ENCODE data around the gene NHS. TPM values are rescaled to one million over a fixed set of nuclear protein-coding genes. Genes with fewer than 3 reads are reported as not detected.

Gene NHS
- total RNA-seq, 1 experiment from 2014 or later: 19.5 TPM

DNA sequence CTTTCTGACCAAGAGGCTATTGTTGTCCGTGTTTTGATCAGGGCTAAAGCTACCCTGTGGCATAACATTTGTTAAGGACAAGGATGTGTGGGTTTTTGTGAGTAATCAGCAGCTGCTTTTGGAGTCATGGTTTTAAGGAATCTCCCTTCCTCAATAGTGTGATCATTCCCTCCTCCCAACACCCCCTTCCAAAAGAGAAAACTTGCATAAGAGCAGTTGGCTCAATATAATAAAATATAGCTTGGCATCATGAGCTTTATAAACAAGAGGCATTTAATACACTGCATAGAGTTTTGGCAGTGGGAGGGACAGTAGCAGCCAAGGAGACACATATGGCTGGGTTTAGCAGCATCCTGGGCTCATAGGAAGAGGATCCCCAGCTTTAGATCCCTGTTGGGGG lies 84.7 kb downstream of the NHS start:
- no peaks in the 10 kb centered on the region for H3K9me3 Mint-ChIP-seq (ENCODE audit: low read depth, unreplicated experiment)
- H3K27me3 Mint-ChIP-seq (ENCODE audit: unreplicated experiment): no peaks in the 10 kb centered on the region
- no peaks in the 10 kb centered on the region for H3K36me3 Mint-ChIP-seq (ENCODE audit: insufficient read depth, unreplicated experiment)
- CTCF ChIA-PET: no interaction called here
- intact Hi-C loops (cut with micrococcal nuclease; ENCODE audit: unreplicated experiment): no loop called here
- H3K4me1 Mint-ChIP-seq (ENCODE audit: low read depth, unreplicated experiment): peaks cover 30% of the 10 kb centered on the region
- H3K27ac Mint-ChIP-seq (ENCODE audit: unreplicated experiment): no peak overlapping the region
- no peak overlapping the region for H3K4me3 Mint-ChIP-seq (ENCODE audit: low read depth, unreplicated experiment)
- TF ChIP-seq, protein P1, sequence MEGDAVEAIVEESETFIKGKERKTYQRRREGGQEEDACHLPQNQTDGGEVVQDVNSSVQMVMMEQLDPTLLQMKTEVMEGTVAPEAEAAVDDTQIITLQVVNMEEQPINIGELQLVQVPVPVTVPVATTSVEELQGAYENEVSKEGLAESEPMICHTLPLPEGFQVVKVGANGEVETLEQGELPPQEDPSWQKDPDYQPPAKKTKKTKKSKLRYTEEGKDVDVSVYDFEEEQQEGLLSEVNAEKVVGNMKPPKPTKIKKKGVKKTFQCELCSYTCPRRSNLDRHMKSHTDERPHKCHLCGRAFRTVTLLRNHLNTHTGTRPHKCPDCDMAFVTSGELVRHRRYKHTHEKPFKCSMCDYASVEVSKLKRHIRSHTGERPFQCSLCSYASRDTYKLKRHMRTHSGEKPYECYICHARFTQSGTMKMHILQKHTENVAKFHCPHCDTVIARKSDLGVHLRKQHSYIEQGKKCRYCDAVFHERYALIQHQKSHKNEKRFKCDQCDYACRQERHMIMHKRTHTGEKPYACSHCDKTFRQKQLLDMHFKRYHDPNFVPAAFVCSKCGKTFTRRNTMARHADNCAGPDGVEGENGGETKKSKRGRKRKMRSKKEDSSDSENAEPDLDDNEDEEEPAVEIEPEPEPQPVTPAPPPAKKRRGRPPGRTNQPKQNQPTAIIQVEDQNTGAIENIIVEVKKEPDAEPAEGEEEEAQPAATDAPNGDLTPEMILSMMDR (IDR thresholded peaks at IDR 0.05; ENCODE audit: unreplicated experiment): no peak
- DNase-seq: no peak
- BruUV-seq (replicated peaks): no TSS peak

DNA sequence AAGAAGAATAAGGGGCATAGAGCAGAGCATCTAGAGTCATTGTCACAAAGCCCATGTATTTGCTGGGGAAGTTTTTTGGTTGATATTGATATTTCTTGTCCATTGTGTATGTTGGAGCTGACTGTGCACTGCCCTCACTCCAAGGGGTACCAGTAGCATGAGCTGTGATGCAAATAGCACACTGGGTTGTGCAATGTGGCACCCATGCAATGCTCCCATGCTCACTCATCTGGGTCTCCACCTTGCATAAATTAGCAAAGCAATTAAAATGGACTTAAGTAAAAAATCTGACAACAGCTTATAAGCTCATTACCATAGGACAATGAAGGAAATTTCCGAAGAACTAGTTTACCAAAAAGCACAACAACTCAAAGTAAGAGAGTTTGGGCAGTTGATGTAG lies 87.9 kb downstream of the NHS start:
- no peak for DNase-seq
- H3K27me3 Mint-ChIP-seq (ENCODE audit: unreplicated experiment): no peaks in the 10 kb centered on the region
- peaks cover 20% of the 10 kb centered on the region for H3K4me1 Mint-ChIP-seq (ENCODE audit: low read depth, unreplicated experiment)
- no peaks in the 10 kb centered on the region for H3K9me3 Mint-ChIP-seq (ENCODE audit: low read depth, unreplicated experiment)
- CTCF ChIA-PET: no interaction called here
- intact Hi-C loops (cut with micrococcal nuclease; ENCODE audit: unreplicated experiment): no loop called here
- no peak overlapping the region for H3K4me3 Mint-ChIP-seq (ENCODE audit: low read depth, unreplicated experiment)
- H3K27ac Mint-ChIP-seq (ENCODE audit: unreplicated experiment): no peak overlapping the region
- BruUV-seq (replicated peaks): no TSS peak
- no peaks in the 10 kb centered on the region for H3K36me3 Mint-ChIP-seq (ENCODE audit: insufficient read depth, unreplicated experiment)
- TF ChIP-seq, protein P1 (IDR thresholded peaks at IDR 0.05; ENCODE audit: unreplicated experiment): no peak

GRCh38 chrX:17464194-17464593 lies 89.2 kb downstream of the NHS start:
- Mint-ChIP-seq H3K36me3 (ENCODE audit: insufficient read depth, unreplicated experiment) (no peaks in the 10 kb centered on the region), H3K27me3 (ENCODE audit: unreplicated experiment) (no peaks in the 10 kb centered on the region), H3K4me1 (ENCODE audit: low read depth, unreplicated experiment) (peaks cover 22% of the 10 kb centered on the region), H3K9me3 (ENCODE audit: low read depth, unreplicated experiment) (no peaks in the 10 kb centered on the region), H3K4me3 (ENCODE audit: low read depth, unreplicated experiment) (no peak overlapping the region), H3K27ac (ENCODE audit: unreplicated experiment) (no peak overlapping the region)
- BruUV-seq (replicated peaks): no TSS peak
- CTCF ChIA-PET: no interaction called here
- no peak for DNase-seq
- TF ChIP-seq, protein P1 (IDR thresholded peaks at IDR 0.05; ENCODE audit: unreplicated experiment): no peak
- intact Hi-C loops (cut with micrococcal nuclease; ENCODE audit: unreplicated experiment): no loop called here

- BruUV-seq (replicated peaks): no TSS peak
- Mint-ChIP-seq H3K4me3 (ENCODE audit: low read depth, unreplicated experiment) (no peak overlapping the region), H3K27ac (ENCODE audit: unreplicated experiment) (no peak overlapping the region), H3K4me1 (ENCODE audit: low read depth, unreplicated experiment) (peaks cover 15% of the 10 kb centered on the region), H3K9me3 (ENCODE audit: low read depth, unreplicated experiment) (no peaks in the 10 kb centered on the region), H3K27me3 (ENCODE audit: unreplicated experiment) (no peaks in the 10 kb centered on the region), H3K36me3 (ENCODE audit: insufficient read depth, unreplicated experiment) (no peaks in the 10 kb centered on the region)
- intact Hi-C loops (cut with micrococcal nuclease; ENCODE audit: unreplicated experiment): no loop called here
- CTCF ChIA-PET: interaction anchor here (0.7 kb wide), 1 partner anchor 229 kb away, joined by 3 read pairs; no protein-coding TSS in a partner anchor
- no peak for DNase-seq
- TF ChIP-seq, protein P1 (IDR thresholded peaks at IDR 0.05; ENCODE audit: unreplicated experiment): no peak
Measured at GRCh38 chrX:17465201-17465600, 90.2 kb downstream of the NHS start.

Measured in Calu3 (cell line).